ENCODE results near the gene SP140L. TPM values are rescaled to one million over a fixed set of nuclear protein-coding genes. Genes with fewer than 3 reads are reported as not detected.

The SP140L gene
- total RNA-seq, 1 experiment from 2014 or later = 20.3 TPM

DNA sequence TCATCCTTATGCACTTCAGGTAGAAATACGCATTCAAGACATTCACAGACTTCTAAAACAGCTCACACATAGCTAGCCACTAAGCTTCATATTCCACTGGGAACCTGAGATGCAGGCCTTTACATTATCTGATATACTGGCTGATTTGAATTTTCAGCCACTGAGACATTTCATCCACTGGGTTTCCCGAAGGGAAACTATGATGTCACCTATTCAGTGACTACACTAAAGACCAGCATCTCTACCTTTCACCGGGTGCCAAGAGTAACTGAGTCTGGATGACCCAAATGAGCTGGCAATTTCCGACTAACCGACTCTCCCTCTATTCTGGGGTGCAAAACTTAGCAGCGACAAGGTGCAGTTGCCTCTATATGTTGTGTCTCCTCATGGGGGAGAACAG is 31.8 kb upstream of the SP140L start:
- H3K4me1 Mint-ChIP-seq (ENCODE audit: insufficient read depth, unreplicated experiment) = no peaks in the 10 kb centered on the region
- intact Hi-C loops (cut with micrococcal nuclease) = no loop called here
- no peak for DNase-seq (ENCODE audit: unreplicated experiment)
- H3K36me3 Mint-ChIP-seq (ENCODE audit: insufficient read depth, unreplicated experiment) = no peaks in the 10 kb centered on the region
- H3K4me3 Mint-ChIP-seq (ENCODE audit: unreplicated experiment) = no peak overlapping the region
- no peak overlapping the region for H3K27ac Mint-ChIP-seq (ENCODE audit: low read depth, unreplicated experiment)
- ChIA-PET POLR2A (no interaction called here), CTCF (interaction anchor here (0.7 kb wide), 1 partner anchor 142 kb away, joined by 3 read pairs; no protein-coding TSS in a partner anchor)
- H3K27me3 Mint-ChIP-seq (ENCODE audit: insufficient read depth, unreplicated experiment) = no peaks in the 10 kb centered on the region
- BruUV-seq (replicated peaks) = no TSS peak
- H3K9me3 Mint-ChIP-seq (ENCODE audit: unreplicated experiment) = peaks cover 10% of the 10 kb centered on the region
- TF ChIP-seq, protein P1, sequence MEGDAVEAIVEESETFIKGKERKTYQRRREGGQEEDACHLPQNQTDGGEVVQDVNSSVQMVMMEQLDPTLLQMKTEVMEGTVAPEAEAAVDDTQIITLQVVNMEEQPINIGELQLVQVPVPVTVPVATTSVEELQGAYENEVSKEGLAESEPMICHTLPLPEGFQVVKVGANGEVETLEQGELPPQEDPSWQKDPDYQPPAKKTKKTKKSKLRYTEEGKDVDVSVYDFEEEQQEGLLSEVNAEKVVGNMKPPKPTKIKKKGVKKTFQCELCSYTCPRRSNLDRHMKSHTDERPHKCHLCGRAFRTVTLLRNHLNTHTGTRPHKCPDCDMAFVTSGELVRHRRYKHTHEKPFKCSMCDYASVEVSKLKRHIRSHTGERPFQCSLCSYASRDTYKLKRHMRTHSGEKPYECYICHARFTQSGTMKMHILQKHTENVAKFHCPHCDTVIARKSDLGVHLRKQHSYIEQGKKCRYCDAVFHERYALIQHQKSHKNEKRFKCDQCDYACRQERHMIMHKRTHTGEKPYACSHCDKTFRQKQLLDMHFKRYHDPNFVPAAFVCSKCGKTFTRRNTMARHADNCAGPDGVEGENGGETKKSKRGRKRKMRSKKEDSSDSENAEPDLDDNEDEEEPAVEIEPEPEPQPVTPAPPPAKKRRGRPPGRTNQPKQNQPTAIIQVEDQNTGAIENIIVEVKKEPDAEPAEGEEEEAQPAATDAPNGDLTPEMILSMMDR (IDR thresholded peaks at IDR 0.05; ENCODE audit: unreplicated experiment) = no peak

DNA sequence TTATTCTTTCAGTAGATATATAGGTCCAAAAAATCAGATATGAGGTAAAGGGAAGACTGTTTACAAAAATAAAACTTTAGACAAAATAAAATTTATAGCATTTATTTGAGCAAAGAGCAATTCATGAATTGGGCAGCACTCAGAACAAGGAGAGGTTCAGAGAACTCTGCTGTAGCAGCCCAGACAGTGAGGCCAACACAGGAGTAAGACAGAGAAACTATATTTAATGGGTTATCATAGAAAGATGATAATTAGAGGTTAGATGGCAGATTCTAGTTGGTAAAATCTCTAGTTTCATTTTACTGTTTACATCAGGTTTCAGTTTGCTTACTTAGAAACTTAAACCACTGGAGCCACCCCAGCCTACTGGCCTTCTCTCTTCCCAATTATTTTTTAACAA is 30.1 kb upstream of the SP140L start:
- Mint-ChIP-seq H3K4me3 (ENCODE audit: unreplicated experiment) (no peak overlapping the region), H3K36me3 (ENCODE audit: insufficient read depth, unreplicated experiment) (no peaks in the 10 kb centered on the region), H3K9me3 (ENCODE audit: unreplicated experiment) (peaks cover 15% of the 10 kb centered on the region), H3K4me1 (ENCODE audit: insufficient read depth, unreplicated experiment) (no peaks in the 10 kb centered on the region), H3K27ac (ENCODE audit: low read depth, unreplicated experiment) (no peak overlapping the region), H3K27me3 (ENCODE audit: insufficient read depth, unreplicated experiment) (no peaks in the 10 kb centered on the region)
- intact Hi-C loops (cut with micrococcal nuclease) = no loop called here
- TF ChIP-seq, protein P1 (IDR thresholded peaks at IDR 0.05; ENCODE audit: unreplicated experiment) = no peak
- ChIA-PET CTCF (interaction anchor here (0.7 kb wide), 1 partner anchor 13 kb away, joined by 3 read pairs; no protein-coding TSS in a partner anchor), POLR2A (no interaction called here)
- no TSS peak for BruUV-seq (replicated peaks)
- no peak for DNase-seq (ENCODE audit: unreplicated experiment)

DNA sequence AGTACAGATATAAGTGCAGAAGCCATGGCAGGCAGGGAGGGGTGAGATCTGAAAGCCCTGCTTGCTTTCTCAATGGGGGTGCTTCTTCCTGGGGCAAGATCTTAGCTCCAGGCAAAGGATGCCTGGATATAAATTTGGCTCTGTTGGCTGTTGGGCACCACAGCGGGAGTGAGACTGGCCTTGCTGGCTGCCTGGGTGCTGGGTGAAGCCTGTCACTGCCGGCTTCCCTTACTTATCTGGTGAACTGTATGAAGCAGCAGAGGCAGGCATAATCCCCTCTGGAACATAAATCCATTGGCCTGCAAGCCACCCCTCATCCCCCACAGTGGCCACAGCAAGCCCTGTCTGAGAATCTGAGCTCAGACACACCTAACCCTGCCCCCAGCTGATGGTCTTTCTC is 27.4 kb upstream of the SP140L start:
- no peak for DNase-seq (ENCODE audit: unreplicated experiment)
- Mint-ChIP-seq H3K9me3 (ENCODE audit: unreplicated experiment) (peaks cover 24% of the 10 kb centered on the region), H3K27ac (ENCODE audit: low read depth, unreplicated experiment) (no peak overlapping the region), H3K36me3 (ENCODE audit: insufficient read depth, unreplicated experiment) (no peaks in the 10 kb centered on the region), H3K4me1 (ENCODE audit: insufficient read depth, unreplicated experiment) (no peaks in the 10 kb centered on the region), H3K27me3 (ENCODE audit: insufficient read depth, unreplicated experiment) (no peaks in the 10 kb centered on the region), H3K4me3 (ENCODE audit: unreplicated experiment) (no peak overlapping the region)
- ChIA-PET POLR2A (interaction anchor here (0.7 kb wide), 1 partner anchor 119 kb away, joined by 3 read pairs; no protein-coding TSS in a partner anchor), CTCF (no interaction called here)
- intact Hi-C loops (cut with micrococcal nuclease) = no loop called here
- TF ChIP-seq, protein P1 (IDR thresholded peaks at IDR 0.05; ENCODE audit: unreplicated experiment) = no peak
- no TSS peak for BruUV-seq (replicated peaks)

DNA sequence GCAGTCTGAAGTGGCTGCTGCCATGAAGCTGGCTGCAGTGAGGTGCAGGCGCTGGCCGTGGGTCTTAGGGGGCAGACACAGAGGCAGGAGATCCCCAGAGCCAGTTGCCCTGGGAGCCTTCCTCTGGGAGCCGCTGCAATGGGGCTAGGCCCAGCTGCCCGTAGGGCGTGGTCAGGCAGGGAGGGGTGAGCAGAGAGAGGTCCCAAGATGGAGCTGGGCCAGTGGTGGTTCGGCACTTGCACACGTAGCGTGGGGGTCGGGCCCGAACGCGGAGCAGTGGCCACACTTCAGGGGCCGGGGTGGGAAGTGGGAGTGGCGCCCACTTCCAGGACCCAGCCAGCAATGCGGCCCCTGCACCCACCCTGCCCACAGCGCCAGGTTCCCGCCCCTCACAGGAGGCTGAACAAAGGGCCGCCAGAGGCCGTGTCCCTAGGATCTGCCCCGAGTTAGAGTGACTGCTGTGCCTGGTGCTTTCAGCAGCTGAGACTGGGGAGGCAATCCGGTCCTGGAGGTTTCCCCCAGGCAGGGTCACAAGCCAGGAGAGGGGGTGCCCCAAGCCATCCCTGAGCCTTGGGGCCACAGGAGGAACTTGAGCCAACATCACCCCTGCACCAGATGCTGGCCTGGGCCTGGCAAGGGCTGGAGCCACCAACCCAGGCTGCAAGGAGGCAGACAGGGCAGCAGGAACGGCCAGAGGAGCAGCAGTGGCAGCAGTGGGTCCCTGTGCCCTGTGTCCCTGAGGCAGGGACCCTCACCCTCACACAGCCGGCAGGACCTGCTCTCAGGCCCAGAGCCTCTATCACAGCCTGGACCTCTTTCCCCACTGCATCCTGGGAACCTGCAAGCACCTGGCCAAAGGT is 21.3 kb upstream of the SP140L start:
- CTCF ChIA-PET = no interaction called here

More for the DNA sequence above, 21.3 kb upstream of the SP140L start:
- H3K4me1 Mint-ChIP-seq (ENCODE audit: insufficient read depth, unreplicated experiment) = no peaks in the 10 kb centered on the region
- no TSS peak for BruUV-seq (replicated peaks)
- no peak overlapping the region for H3K27ac Mint-ChIP-seq (ENCODE audit: low read depth, unreplicated experiment)
- H3K9me3 Mint-ChIP-seq (ENCODE audit: unreplicated experiment) = peaks cover 15% of the 10 kb centered on the region
- H3K27me3 Mint-ChIP-seq (ENCODE audit: insufficient read depth, unreplicated experiment) = no peaks in the 10 kb centered on the region
- POLR2A ChIA-PET = no interaction called here
- no peak overlapping the region for H3K4me3 Mint-ChIP-seq (ENCODE audit: unreplicated experiment)
- TF ChIP-seq, protein P1 (IDR thresholded peaks at IDR 0.05; ENCODE audit: unreplicated experiment) = no peak
- intact Hi-C loops (cut with micrococcal nuclease) = no loop called here
- DNase-seq (ENCODE audit: unreplicated experiment) = no peak
- H3K36me3 Mint-ChIP-seq (ENCODE audit: insufficient read depth, unreplicated experiment) = no peaks in the 10 kb centered on the region
